ENCODE data around the gene NETO1. TPM values are rescaled to one million over a fixed set of nuclear protein-coding genes. Genes with fewer than 3 reads are reported as not detected.

Gene NETO1
- total and polyA plus RNA-seq, 2 experiments from 2014 or later: 10.8 to 20.7 TPM

DNA sequence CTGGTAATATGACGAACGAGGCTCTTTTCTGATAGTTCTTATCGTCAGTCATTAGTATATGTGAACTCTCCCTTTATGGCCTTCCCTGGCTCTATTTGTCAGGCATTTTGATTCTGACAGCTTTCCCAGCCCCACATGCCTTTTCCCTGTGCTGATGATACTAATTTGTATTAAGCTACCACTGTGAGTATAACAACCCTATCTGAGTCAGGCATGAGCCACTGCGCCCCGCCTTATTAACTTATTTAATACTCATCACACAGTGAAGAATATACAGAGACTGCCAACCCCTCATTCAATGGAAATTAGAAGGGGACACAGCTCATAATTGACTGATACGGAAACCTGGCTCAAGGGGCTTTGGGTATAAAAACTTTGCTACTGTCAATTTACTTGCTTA lies 140.0 kb downstream of the NETO1 start:
- no peak overlapping the region for H3K27ac Mint-ChIP-seq
- H3K9me3 Mint-ChIP-seq: 0 out of 3 replicates have a peak, but pooled peaks cover 3% of the 10 kb centered on the region
- no peaks in the 10 kb centered on the region for H3K4me1 Mint-ChIP-seq
- ATAC-seq (no peak), DNase-seq (ENCODE audit: low spot score) (no peak)
- Histone ChIP-seq H3K27me3 (ENCODE audit: insufficient read depth) (no peaks in the 10 kb centered on the region), H4K20me1 (replicated peaks; ENCODE audit: insufficient read depth) (no peaks in the 10 kb centered on the region), H3K27ac (ENCODE audit: low read depth) (no peak overlapping the region), H2AFZ (0 out of 2 replicates have a peak overlapping the region, but pooled peaks have one; percentile 24), H3K36me3 (ENCODE audit: insufficient read depth) (no peaks in the 10 kb centered on the region), H3F3A (replicated peaks; ENCODE audit: low read depth) (no peaks in the 10 kb centered on the region), H3K9me2 (ENCODE audit: insufficient read depth) (peaks cover 4% of the 10 kb centered on the region; the same call in 1 of the 2 replicates), H3K4me2 (no peak overlapping the region), H3K4me1 (ENCODE audit: insufficient read depth) (no peaks in the 10 kb centered on the region), H3K4me3 (no peak overlapping the region), H3K79me2 (replicated peaks; ENCODE audit: insufficient read depth) (no peaks in the 10 kb centered on the region)
- TF ChIP-seq ZNF114 (CRISPR knock-in tag; IDR thresholded peaks at IDR 0.05) (no peak), STAT1 (IDR thresholded peaks at IDR 0.05; ENCODE audit: unreplicated experiment) (no peak), ZNF331 (CRISPR knock-in tag; IDR thresholded peaks at IDR 0.05; ENCODE audit: low read depth) (no peak), EZH2phosphoT487 (IDR thresholded peaks at IDR 0.05; ENCODE audit: unreplicated experiment) (no peak), JUNB (IDR thresholded peaks at IDR 0.05; ENCODE audit: unreplicated experiment) (no peak), CREB1 (CRISPR knock-in tag; IDR thresholded peaks at IDR 0.05; ENCODE audit: low read depth) (no peak), NANOG (IDR thresholded peaks at IDR 0.05; ENCODE audit: borderline replicate concordance) (no peak), EZH2 (IDR thresholded peaks at IDR 0.05; ENCODE audit: low read depth, unreplicated experiment) (no peak), POLR2AphosphoS5 (IDR thresholded peaks at IDR 0.05; ENCODE audit: low read depth) (no peak)
- TF ChIP-seq, protein P1, sequence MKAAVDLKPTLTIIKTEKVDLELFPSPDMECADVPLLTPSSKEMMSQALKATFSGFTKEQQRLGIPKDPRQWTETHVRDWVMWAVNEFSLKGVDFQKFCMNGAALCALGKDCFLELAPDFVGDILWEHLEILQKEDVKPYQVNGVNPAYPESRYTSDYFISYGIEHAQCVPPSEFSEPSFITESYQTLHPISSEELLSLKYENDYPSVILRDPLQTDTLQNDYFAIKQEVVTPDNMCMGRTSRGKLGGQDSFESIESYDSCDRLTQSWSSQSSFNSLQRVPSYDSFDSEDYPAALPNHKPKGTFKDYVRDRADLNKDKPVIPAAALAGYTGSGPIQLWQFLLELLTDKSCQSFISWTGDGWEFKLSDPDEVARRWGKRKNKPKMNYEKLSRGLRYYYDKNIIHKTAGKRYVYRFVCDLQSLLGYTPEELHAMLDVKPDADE (IDR thresholded peaks at IDR 0.05): no peak
- TF ChIP-seq, protein P2, sequence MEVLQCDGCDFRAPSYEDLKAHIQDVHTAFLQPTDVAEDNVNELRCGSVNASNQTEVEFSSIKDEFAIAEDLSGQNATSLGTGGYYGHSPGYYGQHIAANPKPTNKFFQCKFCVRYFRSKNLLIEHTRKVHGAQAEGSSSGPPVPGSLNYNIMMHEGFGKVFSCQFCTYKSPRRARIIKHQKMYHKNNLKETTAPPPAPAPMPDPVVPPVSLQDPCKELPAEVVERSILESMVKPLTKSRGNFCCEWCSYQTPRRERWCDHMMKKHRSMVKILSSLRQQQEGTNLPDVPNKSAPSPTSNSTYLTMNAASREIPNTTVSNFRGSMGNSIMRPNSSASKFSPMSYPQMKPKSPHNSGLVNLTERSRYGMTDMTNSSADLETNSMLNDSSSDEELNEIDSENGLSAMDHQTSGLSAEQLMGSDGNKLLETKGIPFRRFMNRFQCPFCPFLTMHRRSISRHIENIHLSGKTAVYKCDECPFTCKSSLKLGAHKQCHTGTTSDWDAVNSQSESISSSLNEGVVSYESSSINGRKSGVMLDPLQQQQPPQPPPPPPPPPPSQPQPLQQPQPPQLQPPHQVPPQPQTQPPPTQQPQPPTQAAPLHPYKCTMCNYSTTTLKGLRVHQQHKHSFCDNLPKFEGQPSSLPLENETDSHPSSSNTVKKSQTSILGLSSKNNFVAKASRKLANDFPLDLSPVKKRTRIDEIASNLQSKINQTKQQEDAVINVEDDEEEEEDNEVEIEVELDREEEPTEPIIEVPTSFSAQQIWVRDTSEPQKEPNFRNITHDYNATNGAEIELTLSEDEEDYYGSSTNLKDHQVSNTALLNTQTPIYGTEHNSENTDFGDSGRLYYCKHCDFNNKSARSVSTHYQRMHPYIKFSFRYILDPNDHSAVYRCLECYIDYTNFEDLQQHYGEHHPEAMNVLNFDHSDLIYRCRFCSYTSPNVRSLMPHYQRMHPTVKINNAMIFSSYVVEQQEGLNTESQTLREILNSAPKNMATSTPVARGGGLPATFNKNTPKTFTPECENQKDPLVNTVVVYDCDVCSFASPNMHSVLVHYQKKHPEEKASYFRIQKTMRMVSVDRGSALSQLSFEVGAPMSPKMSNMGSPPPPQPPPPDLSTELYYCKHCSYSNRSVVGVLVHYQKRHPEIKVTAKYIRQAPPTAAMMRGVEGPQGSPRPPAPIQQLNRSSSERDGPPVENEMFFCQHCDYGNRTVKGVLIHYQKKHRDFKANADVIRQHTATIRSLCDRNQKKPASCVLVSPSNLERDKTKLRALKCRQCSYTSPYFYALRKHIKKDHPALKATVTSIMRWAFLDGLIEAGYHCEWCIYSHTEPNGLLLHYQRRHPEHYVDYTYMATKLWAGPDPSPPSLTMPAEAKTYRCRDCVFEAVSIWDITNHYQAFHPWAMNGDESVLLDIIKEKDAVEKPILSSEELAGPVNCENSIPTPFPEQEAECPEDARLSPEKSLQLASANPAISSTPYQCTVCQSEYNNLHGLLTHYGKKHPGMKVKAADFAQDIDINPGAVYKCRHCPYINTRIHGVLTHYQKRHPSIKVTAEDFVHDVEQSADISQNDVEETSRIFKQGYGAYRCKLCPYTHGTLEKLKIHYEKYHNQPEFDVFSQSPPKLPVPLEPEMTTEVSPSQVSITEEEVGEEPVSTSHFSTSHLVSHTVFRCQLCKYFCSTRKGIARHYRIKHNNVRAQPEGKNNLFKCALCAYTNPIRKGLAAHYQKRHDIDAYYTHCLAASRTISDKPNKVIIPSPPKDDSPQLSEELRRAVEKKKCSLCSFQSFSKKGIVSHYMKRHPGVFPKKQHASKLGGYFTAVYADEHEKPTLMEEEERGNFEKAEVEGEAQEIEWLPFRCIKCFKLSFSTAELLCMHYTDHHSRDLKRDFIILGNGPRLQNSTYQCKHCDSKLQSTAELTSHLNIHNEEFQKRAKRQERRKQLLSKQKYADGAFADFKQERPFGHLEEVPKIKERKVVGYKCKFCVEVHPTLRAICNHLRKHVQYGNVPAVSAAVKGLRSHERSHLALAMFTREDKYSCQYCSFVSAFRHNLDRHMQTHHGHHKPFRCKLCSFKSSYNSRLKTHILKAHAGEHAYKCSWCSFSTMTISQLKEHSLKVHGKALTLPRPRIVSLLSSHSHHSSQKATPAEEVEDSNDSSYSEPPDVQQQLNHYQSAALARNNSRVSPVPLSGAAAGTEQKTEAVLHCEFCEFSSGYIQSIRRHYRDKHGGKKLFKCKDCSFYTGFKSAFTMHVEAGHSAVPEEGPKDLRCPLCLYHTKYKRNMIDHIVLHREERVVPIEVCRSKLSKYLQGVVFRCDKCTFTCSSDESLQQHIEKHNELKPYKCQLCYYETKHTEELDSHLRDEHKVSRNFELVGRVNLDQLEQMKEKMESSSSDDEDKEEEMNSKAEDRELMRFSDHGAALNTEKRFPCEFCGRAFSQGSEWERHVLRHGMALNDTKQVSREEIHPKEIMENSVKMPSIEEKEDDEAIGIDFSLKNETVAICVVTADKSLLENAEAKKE (CRISPR knock-in tag; IDR thresholded peaks at IDR 0.05): no peak
- TF ChIP-seq, protein P3, sequence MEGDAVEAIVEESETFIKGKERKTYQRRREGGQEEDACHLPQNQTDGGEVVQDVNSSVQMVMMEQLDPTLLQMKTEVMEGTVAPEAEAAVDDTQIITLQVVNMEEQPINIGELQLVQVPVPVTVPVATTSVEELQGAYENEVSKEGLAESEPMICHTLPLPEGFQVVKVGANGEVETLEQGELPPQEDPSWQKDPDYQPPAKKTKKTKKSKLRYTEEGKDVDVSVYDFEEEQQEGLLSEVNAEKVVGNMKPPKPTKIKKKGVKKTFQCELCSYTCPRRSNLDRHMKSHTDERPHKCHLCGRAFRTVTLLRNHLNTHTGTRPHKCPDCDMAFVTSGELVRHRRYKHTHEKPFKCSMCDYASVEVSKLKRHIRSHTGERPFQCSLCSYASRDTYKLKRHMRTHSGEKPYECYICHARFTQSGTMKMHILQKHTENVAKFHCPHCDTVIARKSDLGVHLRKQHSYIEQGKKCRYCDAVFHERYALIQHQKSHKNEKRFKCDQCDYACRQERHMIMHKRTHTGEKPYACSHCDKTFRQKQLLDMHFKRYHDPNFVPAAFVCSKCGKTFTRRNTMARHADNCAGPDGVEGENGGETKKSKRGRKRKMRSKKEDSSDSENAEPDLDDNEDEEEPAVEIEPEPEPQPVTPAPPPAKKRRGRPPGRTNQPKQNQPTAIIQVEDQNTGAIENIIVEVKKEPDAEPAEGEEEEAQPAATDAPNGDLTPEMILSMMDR (conservative IDR thresholded peaks at IDR 0.05; ENCODE audit: low read depth in 2 of 2): no peak
- TF ChIP-seq, protein P4, sequence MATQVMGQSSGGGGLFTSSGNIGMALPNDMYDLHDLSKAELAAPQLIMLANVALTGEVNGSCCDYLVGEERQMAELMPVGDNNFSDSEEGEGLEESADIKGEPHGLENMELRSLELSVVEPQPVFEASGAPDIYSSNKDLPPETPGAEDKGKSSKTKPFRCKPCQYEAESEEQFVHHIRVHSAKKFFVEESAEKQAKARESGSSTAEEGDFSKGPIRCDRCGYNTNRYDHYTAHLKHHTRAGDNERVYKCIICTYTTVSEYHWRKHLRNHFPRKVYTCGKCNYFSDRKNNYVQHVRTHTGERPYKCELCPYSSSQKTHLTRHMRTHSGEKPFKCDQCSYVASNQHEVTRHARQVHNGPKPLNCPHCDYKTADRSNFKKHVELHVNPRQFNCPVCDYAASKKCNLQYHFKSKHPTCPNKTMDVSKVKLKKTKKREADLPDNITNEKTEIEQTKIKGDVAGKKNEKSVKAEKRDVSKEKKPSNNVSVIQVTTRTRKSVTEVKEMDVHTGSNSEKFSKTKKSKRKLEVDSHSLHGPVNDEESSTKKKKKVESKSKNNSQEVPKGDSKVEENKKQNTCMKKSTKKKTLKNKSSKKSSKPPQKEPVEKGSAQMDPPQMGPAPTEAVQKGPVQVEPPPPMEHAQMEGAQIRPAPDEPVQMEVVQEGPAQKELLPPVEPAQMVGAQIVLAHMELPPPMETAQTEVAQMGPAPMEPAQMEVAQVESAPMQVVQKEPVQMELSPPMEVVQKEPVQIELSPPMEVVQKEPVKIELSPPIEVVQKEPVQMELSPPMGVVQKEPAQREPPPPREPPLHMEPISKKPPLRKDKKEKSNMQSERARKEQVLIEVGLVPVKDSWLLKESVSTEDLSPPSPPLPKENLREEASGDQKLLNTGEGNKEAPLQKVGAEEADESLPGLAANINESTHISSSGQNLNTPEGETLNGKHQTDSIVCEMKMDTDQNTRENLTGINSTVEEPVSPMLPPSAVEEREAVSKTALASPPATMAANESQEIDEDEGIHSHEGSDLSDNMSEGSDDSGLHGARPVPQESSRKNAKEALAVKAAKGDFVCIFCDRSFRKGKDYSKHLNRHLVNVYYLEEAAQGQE (IDR thresholded peaks at IDR 0.05; ENCODE audit: unreplicated experiment): no peak
- no peak overlapping the region for H3K4me3 Mint-ChIP-seq
- no peaks in the 10 kb centered on the region for H3K27me3 Mint-ChIP-seq (ENCODE audit: insufficient read depth, low read depth, poor library complexity)
- H3K36me3 Mint-ChIP-seq (ENCODE audit: low read depth): no peaks in the 10 kb centered on the region; the same call in 2 of the 3 replicates

Data from GM23338 (cell line).